Progenitor cell of endocrine pancreas (in vitro differentiated cells): ENCODE data around the gene ARSG. TPM values are rescaled to one million over a fixed set of nuclear protein-coding genes. Genes with fewer than 3 reads are reported as not detected.
"Not testable (repeated sequence)": the region's sequence is repeated elsewhere in the genome, so short reads cannot be mapped to it uniquely, and the experiment has no call there.

Experiments
- DNase-seq: peaks from one replicate; pipeline ENCODE4 v3.0.0; 2021; ENCODE audit warnings: low spot score; ENCODE audit not compliant: unreplicated experiment
- H3K27ac Mint-ChIP-seq: 2 replicates; pipeline ENCODE4 v1.8.0; 2021; ENCODE audit warnings: mild to moderate bottlenecking, moderate library complexity, mixed read lengths
- H3K27me3 Mint-ChIP-seq: 2 replicates; pipeline ENCODE4 v1.8.0; 2021; ENCODE audit warnings: mixed read lengths
- H3K36me3 Mint-ChIP-seq: 2 replicates; pipeline ENCODE4 v1.8.0; 2022; ENCODE audit warnings: mixed read lengths; ENCODE audit not compliant: insufficient read depth
- H3K4me1 Mint-ChIP-seq: 2 replicates; pipeline ENCODE4 v1.8.0; 2021; ENCODE audit warnings: low read depth, mixed read lengths
- H3K4me3 Mint-ChIP-seq: 2 replicates; pipeline ENCODE4 v1.8.0; 2021; ENCODE audit warnings: low read depth, mild to moderate bottlenecking, moderate library complexity, mixed read lengths
- H3K9me3 Mint-ChIP-seq: 2 replicates; pipeline ENCODE4 v1.8.0; 2021; ENCODE audit warnings: low read depth, mixed read lengths
- CTCF ChIP-seq: fragments of 200-600 bp; sonication (generic); IDR thresholded peaks from one replicate; pipeline ENCODE4 v1.5.0; 2021; ENCODE audit warnings: antibody characterized with exemption, mild to moderate bottlenecking; ENCODE audit not compliant: unreplicated experiment
- total RNA-seq: library from RNA; stranded (reverse); gene quantifications from 2 replicates; pipeline ENCODE4 v1.2.1, GENCODE V29; 2021

The ARSG gene
- total RNA-seq, 1 donor from 2014 or later = 2.6 TPM

- H3K9me3 Mint-ChIP-seq = peaks cover 14% of the 10 kb centered on the region
- peaks cover 6% of the 10 kb centered on the region for H3K27me3 Mint-ChIP-seq
- H3K4me3 Mint-ChIP-seq = no peak overlapping the region
- no peak overlapping the region for H3K27ac Mint-ChIP-seq
- TF ChIP-seq CTCF = no peak
- peaks cover 2% of the 10 kb centered on the region for H3K4me1 Mint-ChIP-seq
- peaks cover 2% of the 10 kb centered on the region for H3K36me3 Mint-ChIP-seq
- DNase-seq = no peak
Observed at GRCh38 chr17:68400404-68400735, 109.1 kb downstream of the ARSG start.

GRCh38 chr17:68401288-68401687 lies 110.0 kb downstream of the ARSG start:
- H3K36me3 Mint-ChIP-seq = peaks cover 2% of the 10 kb centered on the region
- TF ChIP-seq CTCF = no peak
- H3K9me3 Mint-ChIP-seq = peaks cover 20% of the 10 kb centered on the region
- peaks cover 2% of the 10 kb centered on the region for H3K4me1 Mint-ChIP-seq
- H3K27ac Mint-ChIP-seq = no peak overlapping the region
- H3K27me3 Mint-ChIP-seq = peaks cover 6% of the 10 kb centered on the region
- no peak for DNase-seq
- H3K4me3 Mint-ChIP-seq = no peak overlapping the region

- H3K27ac Mint-ChIP-seq = no peak overlapping the region
- peaks cover 33% of the 10 kb centered on the region for H3K9me3 Mint-ChIP-seq
Observed at GRCh38 chr17:68403122-68403521, 111.8 kb downstream of the ARSG start.

GRCh38 chr17:68403837-68404236 lies 112.5 kb downstream of the ARSG start:
- H3K9me3 Mint-ChIP-seq = peaks cover 33% of the 10 kb centered on the region
- not testable (repeated sequence) for H3K27me3 Mint-ChIP-seq, DNase-seq

More at GRCh38 chr17:68403122-68403521, 111.8 kb downstream of the ARSG start:
- DNase-seq = no peak
- H3K4me1 Mint-ChIP-seq = peaks cover 2% of the 10 kb centered on the region
- H3K27me3 Mint-ChIP-seq = peaks cover 6% of the 10 kb centered on the region
- H3K4me3 Mint-ChIP-seq = no peak overlapping the region
- peaks cover 7% of the 10 kb centered on the region for H3K36me3 Mint-ChIP-seq
- TF ChIP-seq CTCF = no peak

GRCh38 chr17:68407656-68408055 lies 116.4 kb downstream of the ARSG start:
- H3K4me3 Mint-ChIP-seq, H3K27ac Mint-ChIP-seq, H3K36me3 Mint-ChIP-seq, H3K4me1 Mint-ChIP-seq, DNase-seq, H3K27me3 Mint-ChIP-seq: not testable (repeated sequence)
- peaks cover 33% of the 10 kb centered on the region for H3K9me3 Mint-ChIP-seq

More at GRCh38 chr17:68403837-68404236, 112.5 kb downstream of the ARSG start:
- not testable (repeated sequence) for H3K4me3 Mint-ChIP-seq, H3K36me3 Mint-ChIP-seq, H3K4me1 Mint-ChIP-seq, H3K27ac Mint-ChIP-seq

GRCh38 chr17:68413597-68414560 lies 122.6 kb downstream of the ARSG start:
- not testable (repeated sequence) for H3K27me3 Mint-ChIP-seq, DNase-seq, H3K4me1 Mint-ChIP-seq, H3K27ac Mint-ChIP-seq
- Mint-ChIP-seq H3K36me3 (peaks cover 16% of the 10 kb centered on the region), H3K4me3 (peak overlapping the region; percentile 78), H3K9me3 (peaks cover 27% of the 10 kb centered on the region)

- H3K4me3 Mint-ChIP-seq, H3K27me3 Mint-ChIP-seq, DNase-seq, H3K27ac Mint-ChIP-seq, H3K4me1 Mint-ChIP-seq: not testable (repeated sequence)
- Mint-ChIP-seq H3K36me3 (peaks cover 22% of the 10 kb centered on the region), H3K9me3 (peaks cover 27% of the 10 kb centered on the region)
Observed at GRCh38 chr17:68414901-68415300, 123.6 kb downstream of the ARSG start.
